BJ (cell line): ENCODE data around the gene ZNF592. TPM values are rescaled to one million over a fixed set of nuclear protein-coding genes. Genes with fewer than 3 reads are reported as not detected.

Experiments
- CTCF ChIA-PET: fragments of 350-600 bp; formaldehyde crosslinking; extraction: SDS; loops from one replicate; lab custom pipeline; 2021; ENCODE audit warnings: antibody characterized with exemption, inconsistent platforms; lab: Yijun Ruan, JAX
- POLR2A ChIA-PET: fragments of 300-600 bp; sonication (Branson Sonifier 250); formaldehyde crosslinking; extraction: SDS; loops from one replicate; lab custom pipeline; 2021; ENCODE audit warnings: antibody characterized with exemption; lab: Charles Lee
- DNase-seq: peaks from one replicate; pipeline ENCODE4 v3.0.0-alpha.2; 2011; ENCODE audit warnings: low read depth
- H3K27me3 ChIP-seq: 2 replicates; pipeline ENCODE4 v1.6.0; 2011; ENCODE audit warnings: low read length; ENCODE audit not compliant: control insufficient read depth, insufficient read depth
- H3K36me3 ChIP-seq: 2 replicates; pipeline ENCODE4 v1.5.1; 2011; ENCODE audit warnings: low read length; ENCODE audit not compliant: control insufficient read depth, insufficient read depth
- H3K4me3 ChIP-seq: 2 replicates; pipeline ENCODE4 v1.5.1; 2011; ENCODE audit warnings: low read depth, mild to moderate bottlenecking, control low read depth, low read length
- CTCF ChIP-seq: IDR thresholded peaks from 2 replicates; pipeline ENCODE4 v1.5.1; 2011; ENCODE audit warnings: low read depth, mild to moderate bottlenecking, control low read depth, inconsistent platforms, low read length, moderate library complexity; ENCODE audit not compliant: insufficient read depth
- polyA plus RNA-seq: library from polyadenylated mRNA; depleted of rRNA; stranded (reverse); fragments of >200 nt; gene quantifications from 2 replicates; pipeline ENCODE4 v1.2.3, GENCODE V29; 2011

The ZNF592 gene
- polyA plus RNA-seq, 1 experiment: 11.0 TPM

GRCh38 chr15:84813931-84814330 lies 65.5 kb downstream of the ZNF592 start:
- CTCF ChIA-PET: interaction anchor here (1.0 to 1.4 kb wide), 3 partner anchors 31 to 115 kb away, joined by 3 read pairs; no protein-coding TSS in a partner anchor
- POLR2A ChIA-PET: no interaction called here
- H3K27me3 ChIP-seq: no peaks in the 10 kb centered on the region; the same call in 1 of the 2 replicates
- no peak overlapping the region for H3K4me3 ChIP-seq
- H3K36me3 ChIP-seq: no peaks in the 10 kb centered on the region
- no peak for DNase-seq
- no peak for TF ChIP-seq CTCF

- ChIA-PET CTCF (no interaction called here), POLR2A (no interaction called here)
- H3K36me3 ChIP-seq: no peaks in the 10 kb centered on the region
- no peaks in the 10 kb centered on the region; the same call in 1 of the 2 replicates for H3K27me3 ChIP-seq
- no peak for TF ChIP-seq CTCF
- H3K4me3 ChIP-seq: no peak overlapping the region
- DNase-seq: no peak
Measured at GRCh38 chr15:84814916-84815315, 66.5 kb downstream of the ZNF592 start.

GRCh38 chr15:84816694-84817465 lies 68.5 kb downstream of the ZNF592 start, which contains the start of gene ALPK3:
Gene ALPK3, plus strand, starts transcription at chr15:84817356. Its CDS starts 97 bp downstream, at chr15:84817453.
- DNase-seq: no peak
- H3K27me3 ChIP-seq: no peaks in the 10 kb centered on the region; the same call in 1 of the 2 replicates
- no peak for TF ChIP-seq CTCF
- no peak within 1 kb of the TSS for H3K4me3 ChIP-seq
- CTCF ChIA-PET: interaction anchor here (0.6 to 1.0 kb wide), 2 partner anchors 12 to 193 kb away, joined by 3 read pairs; no protein-coding TSS in a partner anchor
- POLR2A ChIA-PET: no interaction called here
- no peaks in the 10 kb centered on the region for H3K36me3 ChIP-seq

- no peak for DNase-seq
- TF ChIP-seq CTCF: no peak
- no peak overlapping the region for H3K4me3 ChIP-seq
- CTCF ChIA-PET: interaction anchor here (1.0 to 1.7 kb wide), 3 partner anchors 8 to 11 kb away, joined by 3 to 6 read pairs (median 4); no protein-coding TSS in a partner anchor
- POLR2A ChIA-PET: no interaction called here
- H3K36me3 ChIP-seq: no peaks in the 10 kb centered on the region
- H3K27me3 ChIP-seq: peaks cover 2% of the 10 kb centered on the region
Measured at GRCh38 chr15:84817466-84818081, 69.2 kb downstream of the ZNF592 start.
